Caki2 (cell line): ENCODE results near the gene TACR1. TPM values are rescaled to one million over a fixed set of nuclear protein-coding genes. Genes with fewer than 3 reads are reported as not detected.

Experiments used
- DNase-seq: peaks from one replicate; pipeline ENCODE4 v3.0.0-alpha.2; 2015; ENCODE audit warnings: low read depth
- in situ Hi-C: cut with HindIII; loops from 2 replicates; pipeline ENCODE4 v1.10.0; 2016; ENCODE audit warnings: low sequenced_read_pairs, low pct_unique_long_range_greater_than_20kb, mixed read lengths
- total RNA-seq: library from RNA; depleted of rRNA; stranded (reverse); fragments of >200 nt; shearing (Covaris generic); gene quantifications from 2 replicates; pipeline ENCODE4 v1.2.3, GENCODE V29; 2014; ENCODE audit warnings: low replicate concordance; rRNA removed

TACR1 gene
- total RNA-seq, 1 experiment from 2014 or later: not detected

DNA sequence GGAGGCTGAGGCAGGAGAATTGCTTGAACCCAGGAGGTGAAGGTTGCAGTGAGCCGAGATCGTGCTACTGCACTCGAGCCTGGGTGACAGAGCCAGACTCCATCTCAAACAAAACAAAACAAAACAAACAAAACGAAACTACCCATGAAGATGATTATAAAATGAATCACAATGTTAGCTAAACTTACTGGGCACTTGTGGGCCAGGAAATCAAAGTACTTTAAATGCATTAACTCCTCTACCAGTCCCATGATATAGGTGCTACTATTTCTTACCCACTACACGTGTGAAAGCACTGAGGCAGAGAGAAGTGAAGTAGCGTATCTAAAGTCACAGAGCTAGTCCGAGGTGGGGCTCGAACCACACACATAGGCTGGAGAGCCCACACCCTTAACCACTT, 187.2 kb downstream of the TACR1 start:
- in situ Hi-C loops: no loop called here
- no peak for DNase-seq

DNA sequence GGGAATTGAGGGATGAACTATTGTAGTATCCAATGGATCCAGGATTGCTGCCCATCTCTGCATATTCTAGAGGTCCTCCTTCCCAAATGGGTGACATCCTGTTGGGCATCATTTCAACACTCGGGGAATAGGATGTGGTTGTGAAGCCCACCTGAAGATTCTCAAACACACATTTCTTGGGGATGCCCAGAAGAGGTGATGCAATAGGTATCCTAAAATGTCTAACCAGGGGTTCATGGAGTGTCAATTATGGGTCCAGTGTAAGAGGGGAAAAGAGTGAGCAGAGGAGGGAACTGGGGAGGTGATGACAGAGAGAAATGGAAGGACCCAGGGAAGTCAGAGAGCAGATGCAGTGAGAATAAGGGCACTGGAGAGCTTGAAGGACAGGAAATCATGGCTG, 188.7 kb downstream of the TACR1 start:
- in situ Hi-C loops: no loop called here
- no peak for DNase-seq

- no peak for DNase-seq
- in situ Hi-C loops: no loop called here
Observed at GRCh38 chr2:75007819-75008218, 191.5 kb downstream of the TACR1 start.

DNA sequence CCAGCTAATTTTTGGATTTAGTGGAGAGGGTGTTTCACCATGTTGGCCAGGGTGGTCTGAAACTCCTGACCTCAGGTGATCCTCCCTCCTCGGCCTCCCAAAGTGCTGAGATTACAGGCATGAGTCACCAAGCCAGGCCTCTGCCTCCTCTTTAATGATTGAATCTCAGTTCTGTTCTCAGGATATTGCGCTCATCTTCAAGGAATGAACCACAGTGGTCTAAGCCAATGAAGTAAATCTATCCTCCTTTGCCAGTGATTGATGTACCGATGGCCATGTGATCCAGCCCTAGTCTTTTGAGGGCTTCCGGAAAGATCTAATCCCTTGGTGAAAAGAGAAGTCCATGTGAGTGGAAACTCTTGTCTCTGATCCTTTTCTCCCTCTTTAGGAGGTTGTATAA, 192.3 kb downstream of the TACR1 start:
- in situ Hi-C loops: no loop called here
- DNase-seq: no peak

GRCh38 chr2:75006041-75006440, 193.3 kb downstream of the TACR1 start:
- no peak for DNase-seq
- in situ Hi-C loops: no loop called here

- no peak for DNase-seq
- in situ Hi-C loops: no loop called here
Observed at GRCh38 chr2:75003773-75004172, 195.5 kb downstream of the TACR1 start.

DNA sequence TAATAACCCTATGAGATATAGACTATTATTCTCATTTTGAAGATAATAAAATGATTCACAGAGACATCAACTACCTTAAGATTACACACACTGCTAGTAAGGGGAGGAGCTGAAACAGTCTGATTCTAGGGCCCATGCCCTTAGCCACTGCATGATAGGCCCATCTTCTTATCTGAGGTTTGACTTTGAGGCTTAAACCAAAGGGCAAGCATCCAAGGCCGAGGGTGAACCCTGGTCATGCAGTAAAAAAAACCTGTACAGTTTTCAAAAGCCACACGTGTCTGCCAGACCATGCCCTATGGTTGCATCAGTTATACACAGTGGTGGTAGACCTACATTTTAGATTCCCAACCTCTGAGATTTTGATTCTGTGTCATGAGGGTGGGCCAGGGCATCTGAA, 196.0 kb downstream of the TACR1 start:
- in situ Hi-C loops: no loop called here
- no peak for DNase-seq

GRCh38 chr2:75002007-75002406, 197.3 kb downstream of the TACR1 start:
- in situ Hi-C loops: no loop called here
- no peak for DNase-seq

DNA sequence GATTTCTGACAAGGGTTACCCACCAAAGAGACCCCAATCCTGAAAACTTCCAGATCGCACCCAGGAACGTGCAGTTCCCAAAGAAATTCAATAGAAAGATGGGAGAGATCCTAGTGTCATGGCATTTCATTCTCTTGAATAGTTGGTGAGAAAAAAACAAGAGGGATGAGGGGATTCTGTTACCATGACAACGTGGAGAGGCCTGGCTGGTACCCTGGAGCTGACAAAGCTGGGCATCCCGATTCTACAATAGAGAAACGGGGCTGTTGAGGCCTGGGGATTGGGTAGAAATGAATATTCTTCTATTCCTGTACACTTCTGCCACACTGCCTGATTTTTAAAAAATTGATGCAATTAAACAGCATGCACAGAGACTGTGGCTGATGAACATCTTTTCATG, 199.9 kb downstream of the TACR1 start:
- DNase-seq: no peak
- in situ Hi-C loops: no loop called here

Other genes with a start within 250 kb of the TACR1 start
- 66.6 and 68.5 TPM in 2 replicates for gene POLE4, start 240.9 kb downstream of the TACR1 start, total RNA-seq